PC-9 (cell line): ENCODE results near the gene FOXN3. TPM values are rescaled to one million over a fixed set of nuclear protein-coding genes. Genes with fewer than 3 reads are reported as not detected.

Experiments
- BruUV-seq: library from RNA; stranded (reverse); fragments of 400-500 nt; replicated peaks from 2 replicates; lab custom pipeline; 2021; lab: Mats Ljungman, UMichigan
- CTCF ChIA-PET: fragments of 300-600 bp; sonication (Branson Sonifier 250); formaldehyde crosslinking; loops from one replicate; lab custom pipeline; 2022; ENCODE audit warnings: antibody characterized with exemption; lab: Charles Lee
- POLR2A ChIA-PET: fragments of 300-600 bp; sonication (Branson Sonifier 250); formaldehyde crosslinking; loops from one replicate; lab custom pipeline; 2022; ENCODE audit warnings: antibody characterized with exemption; ENCODE audit not compliant: unreplicated experiment; lab: Charles Lee
- DNase-seq, 2 experiments: peaks; one replicate each; pipeline versions ENCODE4 v3.0.0 to v3.0.0-alpha.2; 2015 to 2022; ENCODE audit warnings: mixed read lengths in 1 of 2
- H2AFZ ChIP-seq: fragments of 200-600 bp; sonication (generic); 2 replicates; pipeline ENCODE4 v1.8.1; 2017; ENCODE audit warnings: antibody characterized with exemption
- H3F3A ChIP-seq: fragments of 200-600 bp; sonication (generic); 2 replicates; pipeline ENCODE4 v1.8.1; 2017; ENCODE audit warnings: antibody characterized with exemption, mild to moderate bottlenecking, low read depth; ENCODE audit not compliant: insufficient read depth
- H3K27ac ChIP-seq: fragments of 200-600 bp; sonication (generic); 2 replicates; pipeline ENCODE4 v1.6.1; 2016; ENCODE audit warnings: mixed run types
- H3K27me3 ChIP-seq: fragments of 200-600 bp; sonication (generic); 2 replicates; pipeline ENCODE4 v1.6.1; 2016; ENCODE audit warnings: low read depth, mixed run types; ENCODE audit not compliant: insufficient read depth
- H3K36me3 ChIP-seq: fragments of 200-600 bp; sonication (generic); 2 replicates; pipeline ENCODE4 v1.6.1; 2016; ENCODE audit warnings: low read depth, mixed run types
- H3K4me1 ChIP-seq: fragments of 200-600 bp; sonication (generic); replicated peaks from 2 replicates; pipeline ENCODE4 v1.6.1; 2016; ENCODE audit warnings: mixed run types; ENCODE audit not compliant: insufficient read depth
- H3K4me2 ChIP-seq: fragments of 200-600 bp; sonication (generic); 2 replicates; pipeline ENCODE4 v1.6.1; 2017; ENCODE audit warnings: mixed run types
- H3K4me3 ChIP-seq: fragments of 200-600 bp; sonication (generic); 2 replicates; pipeline ENCODE4 v1.6.1; 2016; ENCODE audit warnings: mixed run types
- H3K79me2 ChIP-seq: fragments of 200-600 bp; sonication (generic); 2 replicates; pipeline ENCODE4 v1.6.1; 2017; ENCODE audit warnings: low read depth, mixed run types
- H3K9me2 ChIP-seq: fragments of 200-600 bp; sonication (generic); 2 replicates; pipeline ENCODE4 v1.8.1; 2017; ENCODE audit warnings: mild to moderate bottlenecking; ENCODE audit not compliant: insufficient read depth
- H3K9me3 ChIP-seq: fragments of 200-600 bp; sonication (generic); 2 replicates; pipeline ENCODE4 v1.8.1; 2016; ENCODE audit warnings: low read depth; ENCODE audit not compliant: insufficient read depth
- H4K20me1 ChIP-seq: fragments of 200-600 bp; sonication (generic); 2 replicates; pipeline ENCODE4 v1.8.1; 2017; ENCODE audit not compliant: insufficient read depth
- EZH2 ChIP-seq: fragments of 200-600 bp; sonication (generic); IDR thresholded peaks from 2 replicates; pipeline ENCODE4 v1.8.0; 2017; ENCODE audit warnings: antibody characterized with exemption, low read depth
- intact Hi-C: fragments of 100-400 bp; cut with micrococcal nuclease; formaldehyde crosslinking; loops from one replicate; pipeline ENCODE4 v1.10.0; 2022; ENCODE audit not compliant: unreplicated experiment
- total RNA-seq: library from RNA; stranded (reverse); gene quantifications from 2 replicates; pipeline ENCODE4 v1.2.3, GENCODE V29; 2021
- TF ChIP-seq, protein P1 (sequence below): fragments of 200-600 bp; sonication (generic); conservative IDR thresholded peaks from 2 replicates; pipeline ENCODE4 v1.6.1; 2017; ENCODE audit warnings: mixed run types, antibody characterized with exemption, mild to moderate bottlenecking, moderate library complexity

FOXN3 gene
- total RNA-seq, 1 experiment from 2014 or later = 4.2 TPM

GRCh38 chr14:89137526-89138163 is 279.4 kb downstream of the FOXN3 start:
- Histone ChIP-seq H3K4me1 (0 out of 2 replicates have a peak, but pooled peaks cover 5% of the 10 kb centered on the region), H3F3A (no peaks in the 10 kb centered on the region; the same call in 1 of the 2 replicates), H2AFZ (no peak overlapping the region), H3K79me2 (no peaks in the 10 kb centered on the region), H3K36me3 (no peaks in the 10 kb centered on the region), H3K9me2 (no peaks in the 10 kb centered on the region), H4K20me1 (no peaks in the 10 kb centered on the region), H3K9me3 (peaks cover 4% of the 10 kb centered on the region; the same call in 1 of the 2 replicates), H3K4me2 (peak overlapping the region; percentile 20; the same call in 1 of the 2 replicates), H3K27me3 (0 out of 2 replicates have a peak, but pooled peaks cover 6% of the 10 kb centered on the region), H3K4me3 (no peak overlapping the region), H3K27ac (no peak overlapping the region)
- TF ChIP-seq, protein P1, sequence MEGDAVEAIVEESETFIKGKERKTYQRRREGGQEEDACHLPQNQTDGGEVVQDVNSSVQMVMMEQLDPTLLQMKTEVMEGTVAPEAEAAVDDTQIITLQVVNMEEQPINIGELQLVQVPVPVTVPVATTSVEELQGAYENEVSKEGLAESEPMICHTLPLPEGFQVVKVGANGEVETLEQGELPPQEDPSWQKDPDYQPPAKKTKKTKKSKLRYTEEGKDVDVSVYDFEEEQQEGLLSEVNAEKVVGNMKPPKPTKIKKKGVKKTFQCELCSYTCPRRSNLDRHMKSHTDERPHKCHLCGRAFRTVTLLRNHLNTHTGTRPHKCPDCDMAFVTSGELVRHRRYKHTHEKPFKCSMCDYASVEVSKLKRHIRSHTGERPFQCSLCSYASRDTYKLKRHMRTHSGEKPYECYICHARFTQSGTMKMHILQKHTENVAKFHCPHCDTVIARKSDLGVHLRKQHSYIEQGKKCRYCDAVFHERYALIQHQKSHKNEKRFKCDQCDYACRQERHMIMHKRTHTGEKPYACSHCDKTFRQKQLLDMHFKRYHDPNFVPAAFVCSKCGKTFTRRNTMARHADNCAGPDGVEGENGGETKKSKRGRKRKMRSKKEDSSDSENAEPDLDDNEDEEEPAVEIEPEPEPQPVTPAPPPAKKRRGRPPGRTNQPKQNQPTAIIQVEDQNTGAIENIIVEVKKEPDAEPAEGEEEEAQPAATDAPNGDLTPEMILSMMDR = no peak
- TF ChIP-seq EZH2 = no peak
- POLR2A ChIA-PET = interaction anchor here (0.5 kb wide), 1 partner anchor 231 kb away, joined by 9 read pairs; no protein-coding TSS in a partner anchor
- intact Hi-C loops = loop anchor here (2.0 kb wide), 1 partner anchor 97 kb away; no protein-coding TSS in a partner anchor
- no TSS peak for BruUV-seq
- DNase-seq = peak; percentile 64 to 79
- CTCF ChIA-PET = no interaction called here

- POLR2A ChIA-PET = no interaction called here
- no peak overlapping the region for H3K4me2 ChIP-seq
- H3K4me3 ChIP-seq = no peak overlapping the region
- 0 out of 2 replicates have a peak, but pooled peaks cover 6% of the 10 kb centered on the region for H3K27me3 ChIP-seq
- intact Hi-C loops = loop anchor here (2.0 kb wide), 1 partner anchor 96 kb away; no protein-coding TSS in a partner anchor
- H3K27ac ChIP-seq = no peak overlapping the region
- H3K79me2 ChIP-seq = no peaks in the 10 kb centered on the region
- H3K4me1 ChIP-seq = 0 out of 2 replicates have a peak, but pooled peaks cover 5% of the 10 kb centered on the region
- H3K9me2 ChIP-seq = no peaks in the 10 kb centered on the region
- CTCF ChIA-PET = no interaction called here
- no peaks in the 10 kb centered on the region; the same call in 1 of the 2 replicates for H3F3A ChIP-seq
- no peak for DNase-seq
- no peaks in the 10 kb centered on the region for H4K20me1 ChIP-seq
- BruUV-seq = no TSS peak
- TF ChIP-seq, protein P1 = no peak
- no peak for TF ChIP-seq EZH2
- H2AFZ ChIP-seq = no peak overlapping the region
- H3K36me3 ChIP-seq = no peaks in the 10 kb centered on the region
- peaks cover 4% of the 10 kb centered on the region; the same call in 1 of the 2 replicates for H3K9me3 ChIP-seq
Observed at GRCh38 chr14:89136587-89136986, 280.4 kb downstream of the FOXN3 start.

GRCh38 chr14:89134640-89135039 is 282.4 kb downstream of the FOXN3 start:
- no peaks in the 10 kb centered on the region; the same call in 1 of the 2 replicates for H3F3A ChIP-seq
- TF ChIP-seq EZH2 = no peak
- TF ChIP-seq, protein P1 = no peak
- H3K9me3 ChIP-seq = peaks cover 4% of the 10 kb centered on the region; the same call in 1 of the 2 replicates
- intact Hi-C loops = no loop called here
- H2AFZ ChIP-seq = no peak overlapping the region
- no TSS peak for BruUV-seq
- no peak for DNase-seq
- no peak overlapping the region for H3K4me2 ChIP-seq
- no peaks in the 10 kb centered on the region for H4K20me1 ChIP-seq
- no peaks in the 10 kb centered on the region for H3K79me2 ChIP-seq
- H3K4me3 ChIP-seq = no peak overlapping the region
- ChIA-PET POLR2A (no interaction called here), CTCF (no interaction called here)
- H3K27me3 ChIP-seq = no peaks in the 10 kb centered on the region; the same call in 1 of the 2 replicates
- H3K27ac ChIP-seq = no peak overlapping the region
- 0 out of 2 replicates have a peak, but pooled peaks cover 5% of the 10 kb centered on the region for H3K4me1 ChIP-seq
- H3K9me2 ChIP-seq = no peaks in the 10 kb centered on the region
- H3K36me3 ChIP-seq = no peaks in the 10 kb centered on the region
